Right kidney (tissue), 1 donor: ENCODE measurements around the gene TRIM4.
"Not testable (repeated sequence)": the region's sequence is repeated elsewhere in the genome, so short reads cannot be mapped to it uniquely, and the experiment has no call there.

Source experiments
- DNase-seq: peaks from one replicate; pipeline ENCODE4 v3.0.0-alpha.2; 2016

Gene TRIM4

DNA sequence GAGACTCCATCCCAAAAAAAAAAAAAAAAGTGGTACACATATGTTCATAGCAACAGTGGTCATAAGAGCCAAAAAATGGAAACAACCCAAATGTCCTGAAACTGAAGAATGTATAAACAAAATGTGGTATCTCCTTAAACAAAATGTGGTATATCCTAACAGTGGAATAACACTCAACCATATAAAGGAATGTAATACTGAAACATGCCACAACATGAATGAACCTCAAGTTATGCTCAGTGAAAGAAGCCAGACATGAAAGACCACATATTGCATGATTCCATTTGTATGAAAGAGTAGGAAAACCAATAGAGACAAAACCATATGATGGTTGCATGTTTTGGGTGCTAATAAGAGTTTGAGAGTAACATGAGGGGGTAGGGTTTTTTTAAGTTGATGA lies 7.0 kb upstream of the TRIM4 start:
- DNase-seq, result no peak

DNA sequence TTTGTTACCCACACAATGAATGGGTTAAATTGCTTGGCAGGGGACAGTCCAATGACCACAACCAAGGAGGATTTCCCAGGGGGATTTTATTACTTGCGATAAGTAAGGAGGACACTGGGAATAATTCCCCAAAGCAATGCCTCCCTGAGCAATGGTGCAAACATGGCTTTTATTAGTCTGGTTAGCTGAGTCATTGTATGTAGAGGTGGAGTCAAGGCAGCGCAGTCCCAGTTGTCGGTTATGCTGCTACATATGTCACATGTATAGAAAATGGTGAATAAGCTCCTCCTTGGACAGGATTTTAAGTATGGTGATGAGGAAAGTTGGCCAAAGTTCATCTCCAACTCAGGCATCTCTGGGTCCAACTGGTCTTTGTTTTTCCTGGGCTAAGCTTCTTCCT lies 3.9 kb upstream of the TRIM4 start:
- no peak for DNase-seq

DNA sequence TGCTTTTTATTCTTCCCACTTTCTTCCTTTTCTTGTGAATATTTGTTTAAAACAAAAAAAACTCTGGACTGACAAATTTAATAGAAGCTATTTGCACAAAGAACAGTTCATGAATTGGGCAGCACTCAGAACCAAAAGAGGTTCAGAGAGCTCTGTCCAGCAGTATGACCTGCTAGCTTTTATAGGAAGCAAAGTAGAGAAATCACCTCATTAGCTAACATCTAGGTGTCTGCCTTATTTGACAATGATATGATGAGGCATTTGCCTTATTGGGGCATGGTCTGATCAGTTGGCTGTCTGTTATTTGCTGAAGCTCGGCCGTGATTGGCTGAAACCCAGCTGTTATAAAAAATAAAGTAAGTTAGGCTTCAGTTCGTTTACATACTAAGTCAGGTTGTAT lies 819 bp upstream of the TRIM4 start:
- DNase-seq, result no peak

DNA sequence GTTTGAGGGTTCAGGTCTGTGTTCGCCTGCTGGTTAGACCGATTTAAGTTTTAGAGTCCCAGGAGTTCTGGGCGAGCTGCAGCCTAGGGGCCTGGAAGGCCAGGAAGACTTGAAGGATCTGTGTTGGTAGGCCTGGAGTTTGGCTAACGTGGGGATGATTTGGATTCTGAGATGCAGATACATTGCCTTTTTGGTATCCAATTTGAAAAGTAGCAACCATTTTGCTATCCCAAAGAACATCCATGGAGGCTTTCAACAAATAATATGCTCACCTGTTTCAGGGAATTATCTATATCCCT lies 433 bp upstream of the TRIM4 start:
- DNase-seq, result no peak

DNA sequence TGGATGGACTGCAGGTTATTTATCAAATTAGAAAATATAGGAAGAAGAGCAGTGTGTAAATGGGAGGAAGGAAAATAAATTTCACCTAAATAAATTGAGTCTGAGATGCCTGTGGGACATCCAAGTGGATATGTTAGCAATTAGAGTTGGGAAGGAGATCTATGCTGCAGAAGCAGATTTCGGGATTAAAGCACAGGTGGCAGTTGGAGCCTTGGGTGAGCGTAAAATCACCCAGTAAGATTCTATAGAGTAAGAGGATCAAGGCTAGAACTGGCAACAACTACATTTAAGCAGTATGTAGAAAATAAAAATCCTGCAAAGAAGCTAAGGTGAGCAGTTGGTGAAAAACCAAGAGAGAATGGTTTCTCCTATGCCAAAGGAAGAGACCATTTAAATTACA lies 8.4 kb downstream of the TRIM4 start:
- DNase-seq, result no peak

DNA sequence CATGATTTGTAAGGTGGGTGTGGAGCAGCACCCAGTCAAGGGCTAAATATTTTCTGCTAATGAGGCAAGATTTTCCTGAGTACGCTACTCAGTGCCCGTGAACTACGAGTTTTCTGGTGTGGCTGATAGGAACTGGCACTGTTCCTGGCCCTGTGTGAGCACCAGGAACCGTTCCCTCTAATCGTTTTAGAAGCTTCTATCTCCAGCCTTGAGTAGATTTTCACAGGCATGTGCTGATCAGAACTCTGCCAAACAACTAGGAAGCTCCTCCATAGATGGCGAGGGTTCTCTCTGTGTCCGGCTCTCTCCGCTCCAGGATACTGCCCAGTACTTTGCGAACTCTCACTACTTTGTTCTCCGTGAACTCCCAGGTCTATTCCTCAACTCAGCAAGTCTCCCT lies 17.7 kb downstream of the TRIM4 start:
- DNase-seq, result no peak

DNA sequence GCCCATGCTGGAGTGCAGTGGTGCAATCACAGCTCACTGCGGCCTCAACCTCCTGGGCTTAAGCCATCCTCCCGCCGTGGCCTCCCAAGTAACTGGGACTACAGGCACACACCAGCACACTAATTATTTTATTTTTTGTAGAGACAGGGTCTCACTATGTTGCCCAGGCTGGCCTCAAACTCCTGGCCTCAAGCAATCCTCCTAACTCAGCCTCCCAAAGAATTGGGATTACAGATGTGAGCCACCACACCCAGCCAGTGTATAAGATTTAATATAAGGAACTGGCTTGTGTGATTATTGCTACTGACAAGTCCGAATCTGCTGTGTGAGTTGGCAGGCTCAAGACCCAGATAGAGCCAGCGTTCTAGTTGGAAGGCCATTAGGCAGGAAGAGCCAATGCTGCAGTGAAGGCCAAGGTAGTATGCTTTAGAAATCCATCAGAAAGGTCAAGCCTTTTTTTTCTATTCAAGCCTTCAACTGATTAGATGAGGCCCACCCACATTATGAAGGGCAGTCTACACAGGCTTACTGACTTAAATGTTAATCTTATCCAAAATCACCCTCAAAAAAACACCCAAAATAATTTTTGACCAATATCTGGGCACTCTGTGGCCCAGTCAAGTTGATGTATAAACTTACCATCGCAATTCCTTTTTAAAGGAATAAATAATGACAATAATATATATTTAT lies 19.4 kb downstream of the TRIM4 start:
- DNase-seq, result no peak

DNA sequence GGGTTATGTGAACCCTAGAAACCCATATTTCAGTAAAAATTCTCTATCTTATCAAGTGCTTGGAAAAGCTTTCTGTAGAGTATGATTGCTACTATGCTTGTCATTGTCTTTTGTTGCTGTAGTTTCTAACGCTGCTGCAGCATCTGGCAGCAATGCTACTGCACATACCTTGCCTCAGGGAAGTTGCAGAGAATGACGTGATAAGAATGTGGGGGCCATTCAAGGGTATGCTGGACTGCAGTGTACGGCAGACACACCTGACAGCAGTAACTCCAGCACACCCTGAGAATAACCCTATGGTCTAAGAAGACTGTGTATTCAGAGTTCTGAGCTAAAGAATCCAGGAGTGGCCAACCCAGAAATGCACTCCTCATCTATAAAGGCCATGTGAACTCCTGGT lies 20.5 kb downstream of the TRIM4 start:
- no peak for DNase-seq

DNA sequence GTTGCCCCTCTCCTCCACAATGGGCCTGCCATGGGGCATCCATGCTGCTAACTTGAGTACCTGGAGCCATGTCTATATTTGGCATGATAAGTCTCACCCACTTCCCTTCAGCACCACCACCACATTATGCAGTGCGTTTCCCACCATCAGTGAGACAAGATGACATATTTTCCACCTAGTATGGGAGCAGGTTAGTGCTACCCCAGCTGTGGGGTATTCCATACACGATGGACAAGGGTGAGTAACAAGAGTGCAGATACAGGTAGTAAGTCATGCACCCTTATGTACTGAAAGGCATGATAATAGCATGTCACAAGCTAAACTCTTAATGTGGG lies 21.3 kb downstream of the TRIM4 start:
- DNase-seq, result no peak

DNA sequence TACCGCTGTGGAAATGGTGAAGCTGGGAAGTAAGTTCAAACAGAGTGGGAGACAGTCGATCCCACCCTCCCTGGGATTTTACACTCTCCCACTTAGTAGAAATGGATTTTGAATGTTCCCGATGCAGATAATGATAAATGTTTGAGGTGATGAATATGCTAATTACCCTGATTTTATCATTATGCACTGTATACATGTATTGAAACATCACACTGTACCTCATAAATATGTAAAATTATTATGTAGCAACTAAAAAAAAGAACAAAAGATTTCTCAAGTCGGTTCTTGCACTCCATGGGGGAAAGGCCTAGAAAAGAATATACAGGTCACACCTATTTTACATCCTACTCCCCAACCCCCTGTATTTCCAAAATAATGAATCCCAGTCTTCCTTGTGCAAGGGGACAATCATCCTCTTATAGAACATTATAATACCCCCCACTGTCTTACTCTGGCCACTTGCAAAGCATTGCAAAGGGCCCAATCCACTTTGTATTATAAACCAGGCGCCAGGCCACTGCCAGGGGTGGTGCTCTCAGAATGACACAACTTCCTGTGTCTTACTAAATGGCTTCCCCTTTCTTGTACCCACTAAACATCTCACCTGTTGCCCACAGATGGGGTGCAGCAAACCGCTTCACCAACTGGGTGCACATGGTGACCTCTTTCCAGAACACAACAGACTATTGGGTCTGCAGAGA lies 21.9 kb downstream of the TRIM4 start:
- no peak for DNase-seq

DNA sequence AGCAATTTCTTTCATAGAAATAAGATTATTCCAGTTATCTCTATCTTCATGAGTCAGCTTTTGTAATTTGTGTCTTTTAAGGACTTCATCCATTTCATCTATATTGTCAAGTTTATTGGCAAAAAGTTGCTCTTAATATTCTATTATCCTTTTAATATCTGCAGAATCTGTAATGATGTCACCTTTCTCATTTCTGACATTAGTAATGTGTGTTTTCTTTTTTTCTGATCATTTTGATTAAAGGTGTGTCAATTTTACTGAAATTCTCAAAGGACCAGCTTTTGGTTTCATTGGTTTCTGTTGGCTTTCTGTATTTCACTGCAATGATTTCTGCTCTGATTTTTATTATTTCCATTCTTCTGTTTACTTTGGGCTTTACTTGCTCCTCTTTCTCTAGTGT lies 24.6 kb downstream of the TRIM4 start:
- DNase-seq, result no peak

DNA sequence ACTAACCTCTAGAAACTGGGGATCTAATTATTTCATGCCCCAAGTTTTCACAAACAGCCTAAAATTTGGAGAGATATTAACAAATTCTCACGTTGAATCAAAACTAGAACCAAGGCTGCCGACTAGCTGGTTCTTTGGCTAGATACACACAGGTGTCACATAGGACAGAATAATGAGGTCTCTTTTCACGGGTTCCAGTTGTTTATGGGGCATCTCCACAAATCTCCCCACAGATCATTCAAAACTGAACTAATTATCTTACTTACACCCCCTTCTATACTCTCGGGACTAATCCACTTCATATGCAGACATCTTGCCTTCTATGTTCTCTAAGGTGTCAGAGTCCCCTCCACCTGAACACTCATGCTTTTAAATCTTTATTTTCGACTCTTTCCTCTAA lies 26.1 kb downstream of the TRIM4 start:
- DNase-seq, result no peak

DNA sequence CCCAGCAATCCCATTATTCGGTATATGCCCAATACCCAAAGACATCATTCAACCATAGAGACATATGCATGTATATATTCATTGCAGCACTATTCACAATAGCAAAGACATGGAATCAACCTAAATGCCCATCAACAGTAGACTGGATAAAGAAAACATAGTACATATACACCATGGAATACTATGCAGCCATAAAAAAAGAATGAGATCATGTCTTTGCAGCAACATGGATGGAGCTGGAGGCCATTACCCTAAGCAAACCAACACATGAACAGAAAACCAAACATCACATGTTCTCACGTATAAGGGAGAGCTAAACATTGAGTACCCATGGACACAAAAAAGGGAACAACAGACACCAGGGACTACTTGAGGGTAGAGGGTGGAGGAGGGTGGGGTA lies 29.0 kb downstream of the TRIM4 start:
- DNase-seq, result not testable (repeated sequence)

DNA sequence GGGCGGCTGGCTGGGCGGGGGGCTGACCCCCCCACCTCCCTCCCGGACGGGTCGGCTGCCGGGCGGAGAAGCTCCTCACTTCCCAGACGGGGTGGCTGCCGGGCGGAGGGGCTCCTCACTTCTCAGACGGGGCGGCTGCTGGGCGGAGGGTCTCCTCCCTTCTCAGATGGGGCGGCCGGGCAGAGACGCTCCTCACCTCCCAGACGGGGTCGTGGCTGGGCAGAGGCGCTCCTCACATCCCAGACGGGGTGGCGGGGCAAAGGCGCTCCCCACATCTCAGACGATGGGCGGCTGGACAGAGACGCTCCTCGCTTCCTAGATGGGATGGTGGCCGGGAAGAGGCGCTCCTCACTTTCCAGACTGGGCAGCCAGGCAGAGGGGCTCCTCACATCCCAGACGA lies 31.0 kb downstream of the TRIM4 start:
- DNase-seq, result not testable (repeated sequence)

DNA sequence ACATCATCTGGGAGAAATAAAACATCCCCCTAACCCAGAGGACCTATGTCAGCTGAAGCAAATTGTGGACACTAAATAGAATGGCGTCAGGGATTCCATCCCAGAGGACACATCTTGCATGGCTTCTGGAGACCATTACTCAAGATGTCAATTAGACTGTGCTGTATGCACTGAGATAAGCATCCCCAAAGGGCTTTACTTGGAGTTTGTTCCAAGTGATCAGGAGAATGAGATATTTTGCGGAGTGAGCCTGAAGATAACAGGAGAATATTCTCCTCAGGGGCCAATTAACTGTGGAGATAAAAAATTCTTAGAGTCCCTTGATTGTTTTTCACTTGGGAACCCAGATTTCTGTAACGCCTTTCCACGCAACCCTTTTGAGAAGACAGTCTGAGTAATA lies 38.0 kb downstream of the TRIM4 start:
- no peak for DNase-seq

DNA sequence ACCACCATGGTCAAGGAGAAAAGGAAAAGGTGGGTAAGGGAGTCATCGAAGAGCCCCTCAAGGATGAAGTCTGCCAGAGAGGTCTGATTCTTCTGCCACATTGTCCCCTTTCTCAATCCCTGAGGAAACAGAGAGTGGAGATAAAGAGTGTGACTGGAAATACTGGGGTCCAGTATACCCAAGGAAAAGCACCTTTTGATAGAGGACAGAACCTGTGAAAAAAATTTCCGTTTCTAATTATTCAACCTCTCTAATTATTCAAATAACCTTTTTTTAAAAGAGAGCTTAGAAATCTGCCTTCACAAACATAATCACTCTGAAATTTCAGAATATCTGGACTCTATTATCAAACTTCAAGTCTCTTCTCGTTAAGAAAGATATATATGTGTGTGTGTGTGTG lies 42.4 kb downstream of the TRIM4 start, which contains the start of gene OR2AE1:
TSS of gene OR2AE1 (minus strand) at position 101 of the 400 bp plus-strand sequence. CDS start at position 101, 0 bp downstream.
- no peak for DNase-seq

DNA sequence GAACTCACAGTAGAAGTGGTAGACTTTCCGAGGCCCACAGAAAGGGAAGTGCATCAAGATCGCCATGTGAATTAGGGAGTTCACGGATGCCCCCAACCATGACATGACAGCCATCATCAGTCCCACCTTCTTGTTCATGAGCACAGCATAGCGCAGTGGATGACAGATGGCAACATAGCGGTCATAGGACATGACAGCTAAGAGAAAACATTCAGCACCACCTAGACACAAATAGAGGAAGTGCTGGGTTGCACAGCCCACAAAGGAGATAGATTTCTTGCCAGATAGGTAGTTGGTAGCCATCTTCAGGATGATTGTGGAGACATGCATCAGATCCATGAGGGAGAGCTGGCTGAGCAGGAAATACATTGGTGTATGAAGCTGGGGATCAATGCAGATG lies 42.8 kb downstream of the TRIM4 start:
- DNase-seq, result no peak

DNA sequence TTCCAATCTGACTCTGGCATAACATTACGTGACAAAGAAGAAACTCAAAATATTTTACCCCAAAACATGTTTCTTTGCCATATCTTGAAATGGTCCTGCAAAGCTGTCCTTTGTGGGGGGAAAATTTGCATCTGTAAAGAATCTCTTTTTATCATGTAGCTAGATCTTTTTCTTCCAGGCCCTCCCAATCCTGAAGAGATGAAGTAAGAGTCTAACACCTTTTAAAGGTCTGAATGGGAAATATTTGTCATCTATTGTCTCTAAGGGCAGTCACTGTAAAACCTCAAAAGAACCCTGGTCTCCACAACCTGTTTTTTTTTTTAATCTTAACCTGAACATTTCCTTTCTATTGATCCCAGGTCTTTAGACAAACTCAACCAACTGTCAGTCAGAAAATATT lies 51.1 kb downstream of the TRIM4 start:
- no peak for DNase-seq

DNA sequence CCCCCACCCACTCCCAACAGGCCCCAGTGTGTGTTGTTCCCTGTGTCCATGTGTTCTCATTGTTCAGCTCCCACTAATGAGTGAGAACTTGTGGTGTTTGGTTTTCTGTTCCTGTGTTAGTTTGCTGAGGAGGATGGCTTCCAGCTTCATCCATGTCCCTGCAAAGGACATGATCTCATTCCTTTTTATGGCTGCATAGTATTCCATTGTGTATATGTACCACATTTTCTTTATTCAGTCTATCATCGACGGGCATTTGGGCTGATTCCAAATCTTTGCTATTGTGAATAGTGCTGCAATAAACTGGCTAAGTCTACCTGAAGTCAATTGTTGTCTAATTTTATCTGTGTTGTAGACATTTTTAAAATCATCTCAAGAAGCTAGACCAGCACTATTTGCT lies 51.9 kb downstream of the TRIM4 start:
- DNase-seq, result not testable (repeated sequence)

DNA sequence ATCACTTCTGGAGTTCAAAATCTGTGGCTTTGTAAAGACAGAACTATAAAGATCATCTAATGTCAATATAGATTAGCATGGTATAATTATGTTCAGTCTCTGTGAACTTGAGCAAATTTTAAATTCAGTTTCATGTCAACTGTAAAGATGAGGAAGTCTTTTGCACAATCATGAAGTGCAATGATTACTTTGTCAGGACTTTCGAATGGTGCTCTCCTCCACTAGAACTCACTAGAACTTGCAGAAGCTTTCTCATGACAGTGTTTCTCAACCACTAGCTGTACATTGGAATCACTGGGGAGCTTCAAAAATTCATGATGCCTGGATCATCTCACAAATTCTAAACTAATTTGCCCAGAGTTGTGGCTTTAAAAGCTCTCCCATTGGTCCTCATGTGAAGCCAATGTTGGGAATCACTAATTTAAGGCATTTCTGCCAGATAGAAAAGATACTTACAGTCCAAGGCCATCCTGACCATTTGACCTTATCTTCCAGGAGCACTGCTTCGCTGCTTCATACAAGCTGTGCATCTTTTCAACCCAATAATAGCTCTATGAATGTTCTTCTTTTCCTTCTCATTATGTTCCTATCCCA lies 55.4 kb downstream of the TRIM4 start:
- no peak for DNase-seq

DNA sequence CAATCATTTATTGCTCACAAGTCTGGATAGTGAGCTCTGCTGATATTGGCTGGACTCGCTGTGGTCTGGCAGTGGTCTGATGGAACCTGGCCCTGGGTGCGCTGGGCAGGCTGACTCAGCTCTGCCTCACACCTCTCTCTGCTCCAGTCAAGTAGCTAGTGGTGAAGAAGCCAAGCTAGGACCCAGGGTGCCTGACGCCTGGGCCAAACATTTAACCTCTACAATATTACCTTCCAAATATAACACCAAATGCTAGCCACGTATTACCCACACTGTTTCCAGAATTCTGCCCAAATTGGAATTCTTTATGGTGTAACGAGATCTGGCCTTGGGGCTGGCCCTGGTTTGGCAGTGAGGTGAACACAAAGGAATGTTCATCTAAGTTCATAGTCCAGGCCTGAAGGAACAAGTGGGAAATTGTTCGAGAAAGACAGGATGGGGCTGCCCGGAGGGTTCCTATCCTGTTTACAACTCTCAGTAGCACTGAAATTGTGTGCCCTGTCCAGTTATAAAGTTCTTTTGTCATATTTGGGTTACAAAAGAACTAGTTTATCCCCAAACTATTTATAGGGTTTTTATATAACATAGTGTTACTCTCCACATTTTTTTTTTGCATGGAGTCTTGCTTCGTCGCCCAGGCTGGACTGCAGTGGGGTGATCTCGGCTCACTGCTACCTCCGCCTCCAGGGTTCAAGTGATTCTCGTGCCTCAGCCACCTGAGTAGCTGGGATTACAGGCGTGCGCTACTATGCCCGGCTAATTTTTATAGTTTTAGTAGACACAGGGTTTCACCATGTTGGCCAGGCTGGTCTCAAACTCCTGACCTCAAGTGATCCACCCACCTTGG lies 58.8 kb downstream of the TRIM4 start:
- DNase-seq, result no peak

DNA sequence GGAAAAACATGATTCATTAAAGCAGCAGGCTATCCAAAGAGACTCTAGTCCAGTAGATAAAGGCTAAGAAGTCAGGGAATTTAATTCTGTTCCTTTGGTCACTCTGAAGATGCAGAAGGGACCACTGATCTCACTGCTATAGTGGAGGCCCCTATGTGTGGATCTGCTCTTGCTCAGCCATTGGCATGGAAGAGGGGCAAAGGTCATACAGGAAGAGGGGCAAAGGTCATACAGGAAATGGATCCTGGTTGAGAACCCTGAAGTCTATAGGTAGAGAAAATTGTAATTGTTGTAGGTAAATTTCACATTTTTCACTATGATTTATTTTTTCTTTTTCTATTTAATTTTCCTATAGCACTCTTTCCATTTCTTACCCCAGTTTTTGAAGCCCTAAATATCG lies 64.1 kb downstream of the TRIM4 start:
- no peak for DNase-seq
